HL-60 (cell line): ENCODE data around the gene F8.

ENCODE experiments used
- POLR2AphosphoS5 ChIP-seq: IDR thresholded peaks from 2 replicates; pipeline ENCODE4 v1.6.1; 2012; ENCODE audit warnings: low read depth
- REST ChIP-seq: IDR thresholded peaks from 2 replicates; pipeline ENCODE4 v1.6.1; 2012; ENCODE audit warnings: low read depth; ENCODE audit not compliant: insufficient replicate concordance
- TF ChIP-seq, protein P1 (sequence below): IDR thresholded peaks from one replicate; pipeline ENCODE4 v1.5.1; 2011; ENCODE audit warnings: low read length, control low read depth, inconsistent platforms; ENCODE audit not compliant: insufficient read depth

DNA sequence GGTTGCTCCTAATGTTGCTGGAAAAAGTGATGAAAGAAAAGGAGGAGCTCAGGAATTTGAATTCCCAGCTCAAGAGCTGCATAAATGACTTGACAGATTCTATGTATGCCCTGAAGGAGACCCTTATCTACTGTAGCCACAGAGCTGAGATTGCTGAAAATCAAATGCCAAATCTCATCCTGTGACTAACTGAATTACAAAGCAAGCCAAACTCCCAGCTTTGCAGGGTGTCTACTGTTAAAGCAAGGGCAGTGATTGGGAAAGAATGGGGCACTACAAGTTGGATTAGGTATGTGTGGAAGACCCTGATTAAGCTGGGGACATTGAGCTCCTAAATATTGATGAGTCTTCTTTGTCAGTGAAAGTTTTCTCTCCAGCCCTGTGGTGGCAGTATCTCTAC lies 167.3 kb downstream of the F8 start:
- TF ChIP-seq REST (no peak), POLR2AphosphoS5 (no peak)
- TF ChIP-seq, protein P1, sequence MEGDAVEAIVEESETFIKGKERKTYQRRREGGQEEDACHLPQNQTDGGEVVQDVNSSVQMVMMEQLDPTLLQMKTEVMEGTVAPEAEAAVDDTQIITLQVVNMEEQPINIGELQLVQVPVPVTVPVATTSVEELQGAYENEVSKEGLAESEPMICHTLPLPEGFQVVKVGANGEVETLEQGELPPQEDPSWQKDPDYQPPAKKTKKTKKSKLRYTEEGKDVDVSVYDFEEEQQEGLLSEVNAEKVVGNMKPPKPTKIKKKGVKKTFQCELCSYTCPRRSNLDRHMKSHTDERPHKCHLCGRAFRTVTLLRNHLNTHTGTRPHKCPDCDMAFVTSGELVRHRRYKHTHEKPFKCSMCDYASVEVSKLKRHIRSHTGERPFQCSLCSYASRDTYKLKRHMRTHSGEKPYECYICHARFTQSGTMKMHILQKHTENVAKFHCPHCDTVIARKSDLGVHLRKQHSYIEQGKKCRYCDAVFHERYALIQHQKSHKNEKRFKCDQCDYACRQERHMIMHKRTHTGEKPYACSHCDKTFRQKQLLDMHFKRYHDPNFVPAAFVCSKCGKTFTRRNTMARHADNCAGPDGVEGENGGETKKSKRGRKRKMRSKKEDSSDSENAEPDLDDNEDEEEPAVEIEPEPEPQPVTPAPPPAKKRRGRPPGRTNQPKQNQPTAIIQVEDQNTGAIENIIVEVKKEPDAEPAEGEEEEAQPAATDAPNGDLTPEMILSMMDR: no peak
